Neural crest cell (in vitro differentiated cells): ENCODE results near the gene LAMA3. TPM values are rescaled to one million over a fixed set of nuclear protein-coding genes. Genes with fewer than 3 reads are reported as not detected.
"Not testable (repeated sequence)": the region's sequence is repeated elsewhere in the genome, so short reads cannot be mapped to it uniquely, and the experiment has no call there.

Source experiments
- DNase-seq: peaks from one replicate; pipeline ENCODE4 v3.0.0; 2021; ENCODE audit warnings: low read depth, mixed read lengths, low spot score
- H3K27ac Mint-ChIP-seq: one replicate; pipeline ENCODE4 v1.8.0; 2021; ENCODE audit warnings: mild to moderate bottlenecking, mixed read lengths; ENCODE audit not compliant: unreplicated experiment
- H3K27me3 Mint-ChIP-seq: 2 replicates; pipeline ENCODE4 v1.8.0; 2021; ENCODE audit warnings: low read depth, mild to moderate bottlenecking, mixed read lengths
- H3K36me3 Mint-ChIP-seq: 2 replicates; pipeline ENCODE4 v1.8.0; 2021; ENCODE audit warnings: low read depth, mild to moderate bottlenecking, mixed read lengths
- H3K4me1 Mint-ChIP-seq: 2 replicates; pipeline ENCODE4 v1.8.0; 2021; ENCODE audit warnings: mixed read lengths
- H3K4me3 Mint-ChIP-seq: one replicate; pipeline ENCODE4 v1.8.0; 2021; ENCODE audit warnings: mild to moderate bottlenecking, mixed read lengths
- H3K9me3 Mint-ChIP-seq: 2 replicates; pipeline ENCODE4 v1.8.0; 2021; ENCODE audit warnings: mixed read lengths
- CTCF ChIP-seq: fragments of 200-600 bp; sonication (generic); conservative IDR thresholded peaks from 2 replicates; pipeline ENCODE4 v1.5.0; 2021; ENCODE audit warnings: antibody characterized with exemption, mild to moderate bottlenecking
- total RNA-seq: library from RNA; stranded (reverse); gene quantifications from 2 replicates; pipeline ENCODE4 v1.2.1, GENCODE V29; 2021

LAMA3 gene
- total RNA-seq, 1 donor from 2014 or later = 0.35 TPM

GRCh38 chr18:23710946-23711345, 21.7 kb downstream of the LAMA3 start:
- H3K36me3 Mint-ChIP-seq = no peaks in the 10 kb centered on the region
- H3K4me1 Mint-ChIP-seq = no peaks in the 10 kb centered on the region
- no peaks in the 10 kb centered on the region for H3K27me3 Mint-ChIP-seq
- H3K9me3 Mint-ChIP-seq = peaks cover 3% of the 10 kb centered on the region
- no peak for TF ChIP-seq CTCF
- no peak overlapping the region for H3K4me3 Mint-ChIP-seq
- no peak for DNase-seq
- H3K27ac Mint-ChIP-seq = no peak overlapping the region

GRCh38 chr18:23711426-23711825, 22.2 kb downstream of the LAMA3 start:
- Mint-ChIP-seq H3K4me1 (no peaks in the 10 kb centered on the region), H3K9me3 (peaks cover 3% of the 10 kb centered on the region), H3K36me3 (no peaks in the 10 kb centered on the region), H3K4me3 (no peak overlapping the region), H3K27me3 (no peaks in the 10 kb centered on the region), H3K27ac (no peak overlapping the region)
- TF ChIP-seq CTCF = no peak
- DNase-seq = no peak

GRCh38 chr18:23712445-23712844, 23.2 kb downstream of the LAMA3 start:
- no peaks in the 10 kb centered on the region for H3K27me3 Mint-ChIP-seq
- no peak for DNase-seq
- no peak for TF ChIP-seq CTCF
- no peaks in the 10 kb centered on the region for H3K4me1 Mint-ChIP-seq
- peaks cover 3% of the 10 kb centered on the region for H3K9me3 Mint-ChIP-seq
- H3K4me3 Mint-ChIP-seq = no peak overlapping the region
- no peaks in the 10 kb centered on the region for H3K36me3 Mint-ChIP-seq
- H3K27ac Mint-ChIP-seq = no peak overlapping the region

- no peak overlapping the region for H3K27ac Mint-ChIP-seq
These were observed 25.3 kb downstream of the LAMA3 start for GRCh38 chr18:23714576-23714975.

GRCh38 chr18:23716079-23716478, 26.8 kb downstream of the LAMA3 start:
- H3K27me3 Mint-ChIP-seq, H3K9me3 Mint-ChIP-seq, H3K4me3 Mint-ChIP-seq, H3K4me1 Mint-ChIP-seq, H3K27ac Mint-ChIP-seq, H3K36me3 Mint-ChIP-seq, DNase-seq: not testable (repeated sequence)

More at GRCh38 chr18:23714576-23714975, 25.3 kb downstream of the LAMA3 start:
- DNase-seq = no peak
- TF ChIP-seq CTCF = no peak
- Mint-ChIP-seq H3K27me3 (no peaks in the 10 kb centered on the region), H3K4me1 (no peaks in the 10 kb centered on the region), H3K36me3 (no peaks in the 10 kb centered on the region), H3K9me3 (no peaks in the 10 kb centered on the region), H3K4me3 (no peak overlapping the region)

GRCh38 chr18:23716516-23716915, 27.3 kb downstream of the LAMA3 start:
- DNase-seq = no peak
- no peaks in the 10 kb centered on the region for H3K27me3 Mint-ChIP-seq
- no peak overlapping the region for H3K4me3 Mint-ChIP-seq
- no peak overlapping the region for H3K27ac Mint-ChIP-seq
- H3K36me3 Mint-ChIP-seq = no peaks in the 10 kb centered on the region
- TF ChIP-seq CTCF = no peak
- no peaks in the 10 kb centered on the region for H3K9me3 Mint-ChIP-seq
- no peaks in the 10 kb centered on the region for H3K4me1 Mint-ChIP-seq
